HFF-Myc (cell line): ENCODE measurements around the gene GNRH2.
"Not testable (repeated sequence)": the region's sequence is repeated elsewhere in the genome, so short reads cannot be mapped to it uniquely, and the experiment has no call there.

Source experiments
- DNase-seq: peaks from one replicate; pipeline ENCODE4 v3.0.0-alpha.2; 2011; ENCODE audit warnings: low read depth; ENCODE audit errors: extremely low read depth
- H3K4me3 ChIP-seq: replicated peaks from 2 replicates; pipeline ENCODE4 v1.5.1; 2011; ENCODE audit warnings: low read depth, mild to moderate bottlenecking, control low read depth, low read length
- CTCF ChIP-seq: IDR thresholded peaks from 2 replicates; pipeline ENCODE4 v1.5.1; 2012; ENCODE audit warnings: mild to moderate bottlenecking, low read depth, low read length, control low read depth; ENCODE audit errors: missing control alignments

Gene GNRH2

GRCh38 chr20:3068986-3069900 is 25.8 kb downstream of the GNRH2 start:
- no peak for DNase-seq
- TF ChIP-seq CTCF, result no peak
- H3K4me3 ChIP-seq, result no peak overlapping the region

GRCh38 chr20:3070725-3071124 is 27.3 kb downstream of the GNRH2 start:
- no peak for TF ChIP-seq CTCF
- H3K4me3 ChIP-seq, result no peak overlapping the region
- no peak for DNase-seq

GRCh38 chr20:3071266-3071609 is 27.8 kb downstream of the GNRH2 start:
- TF ChIP-seq CTCF, result no peak
- DNase-seq, result no peak
- H3K4me3 ChIP-seq, result no peak overlapping the region; the same call in 1 of the 2 replicates

GRCh38 chr20:3071610-3072529 is 28.4 kb downstream of the GNRH2 start, which contains the start of gene OXT:
Gene OXT (plus strand): TSS chr20:3071620. CDS start chr20:3071656, 36 bp downstream.
- H3K4me3 ChIP-seq, result no peak within 1 kb of the TSS; the same call in 1 of the 2 replicates
- TF ChIP-seq CTCF, result no peak
- no peak for DNase-seq

- no peak for TF ChIP-seq CTCF
- no peak for DNase-seq
- no peak overlapping the region for H3K4me3 ChIP-seq
Measured at GRCh38 chr20:3072530-3073250, 29.3 kb downstream of the GNRH2 start.

- not testable (repeated sequence) for H3K4me3 ChIP-seq, DNase-seq
Measured at GRCh38 chr20:3073251-3073643, 29.8 kb downstream of the GNRH2 start.

GRCh38 chr20:3074812-3075211 is 31.4 kb downstream of the GNRH2 start:
- no peak for DNase-seq
- TF ChIP-seq CTCF, result no peak
- no peak overlapping the region for H3K4me3 ChIP-seq

- H3K4me3 ChIP-seq, DNase-seq: not testable (repeated sequence)
Measured at GRCh38 chr20:3075315-3075714, 31.9 kb downstream of the GNRH2 start.
